Measurements from ENCODE around the gene DMRTB1. TPM values are rescaled to one million over a fixed set of nuclear protein-coding genes. Genes with fewer than 3 reads are reported as not detected.
A peak's percentile ranks its signal among the peaks of the same experiment; 100 is the strongest.

The DMRTB1 gene
- total RNA-seq, 1 donor from 2014 or later: not detected

DNA sequence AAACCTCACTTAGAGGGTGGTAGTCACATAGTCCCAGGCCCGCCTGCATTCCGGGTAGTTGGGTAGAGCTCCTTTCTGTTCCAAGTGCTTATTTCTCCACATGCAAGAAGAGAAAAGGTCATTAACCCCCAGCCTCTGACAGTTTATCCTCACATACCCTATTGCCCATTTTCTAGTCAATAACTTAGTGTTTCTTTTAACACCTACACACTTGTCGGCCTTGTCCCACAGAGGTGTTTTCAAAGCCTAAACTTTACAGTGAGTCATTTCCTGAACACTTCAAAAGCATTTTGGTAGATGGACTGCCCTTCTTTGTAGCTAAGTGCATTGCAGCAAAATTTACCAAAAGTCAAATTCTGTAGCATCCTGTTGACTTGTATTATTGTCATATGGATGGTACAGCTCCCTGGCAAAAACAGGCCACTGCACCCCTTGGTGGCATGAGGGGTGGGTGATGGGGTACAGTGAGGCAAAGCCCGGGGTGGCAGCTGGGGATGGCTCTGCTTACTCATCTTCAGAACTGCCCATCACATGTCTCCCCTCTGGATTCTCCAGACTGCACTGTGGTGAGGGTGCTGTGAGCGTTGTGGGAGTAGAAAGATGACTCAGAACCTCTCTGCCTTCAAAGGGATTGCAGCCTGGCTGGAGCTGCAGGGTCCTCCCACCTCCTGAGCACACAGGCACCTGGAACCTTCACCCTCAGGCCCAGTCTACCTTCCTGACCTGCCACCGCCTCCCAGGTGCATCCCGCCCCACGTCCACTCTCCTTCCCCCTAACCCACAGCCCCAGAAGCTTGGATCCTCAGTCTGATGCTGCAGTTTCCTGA, 45.8 kb upstream of the DMRTB1 start:
- Mint-ChIP-seq H3K27ac (no peak overlapping the region), H3K9me3 (no peaks in the 10 kb centered on the region), H3K36me3 (no peaks in the 10 kb centered on the region), H3K27me3 (ENCODE audit: insufficient read depth, low read depth) (peaks cover 9% of the 10 kb centered on the region), H3K4me1 (peaks cover 41% of the 10 kb centered on the region), H3K4me3 (no peak overlapping the region)
- Histone ChIP-seq H2AFZ (replicated peaks) (no peak overlapping the region), H4K20me1 (ENCODE audit: low read depth) (no peaks in the 10 kb centered on the region), H3K4me1 (no peaks in the 10 kb centered on the region), H3K4me2 (no peak overlapping the region), H3F3A (ENCODE audit: low read depth) (no peaks in the 10 kb centered on the region), H3K79me2 (ENCODE audit: low read depth) (no peaks in the 10 kb centered on the region), H3K9ac (no peak overlapping the region), H3K36me3 (no peaks in the 10 kb centered on the region), H3K27ac (no peak overlapping the region), H3K4me3 (no peak overlapping the region), H3K9me3 (ENCODE audit: low read depth) (no peaks in the 10 kb centered on the region), H3K27me3 (no peaks in the 10 kb centered on the region)
- TF ChIP-seq, protein P1, sequence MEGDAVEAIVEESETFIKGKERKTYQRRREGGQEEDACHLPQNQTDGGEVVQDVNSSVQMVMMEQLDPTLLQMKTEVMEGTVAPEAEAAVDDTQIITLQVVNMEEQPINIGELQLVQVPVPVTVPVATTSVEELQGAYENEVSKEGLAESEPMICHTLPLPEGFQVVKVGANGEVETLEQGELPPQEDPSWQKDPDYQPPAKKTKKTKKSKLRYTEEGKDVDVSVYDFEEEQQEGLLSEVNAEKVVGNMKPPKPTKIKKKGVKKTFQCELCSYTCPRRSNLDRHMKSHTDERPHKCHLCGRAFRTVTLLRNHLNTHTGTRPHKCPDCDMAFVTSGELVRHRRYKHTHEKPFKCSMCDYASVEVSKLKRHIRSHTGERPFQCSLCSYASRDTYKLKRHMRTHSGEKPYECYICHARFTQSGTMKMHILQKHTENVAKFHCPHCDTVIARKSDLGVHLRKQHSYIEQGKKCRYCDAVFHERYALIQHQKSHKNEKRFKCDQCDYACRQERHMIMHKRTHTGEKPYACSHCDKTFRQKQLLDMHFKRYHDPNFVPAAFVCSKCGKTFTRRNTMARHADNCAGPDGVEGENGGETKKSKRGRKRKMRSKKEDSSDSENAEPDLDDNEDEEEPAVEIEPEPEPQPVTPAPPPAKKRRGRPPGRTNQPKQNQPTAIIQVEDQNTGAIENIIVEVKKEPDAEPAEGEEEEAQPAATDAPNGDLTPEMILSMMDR (IDR thresholded peaks at IDR 0.05): no peak
- TF ChIP-seq EZH2phosphoT487 (IDR thresholded peaks at IDR 0.05) (no peak), EZH2 (IDR thresholded peaks at IDR 0.05) (no peak)
- no peak for DNase-seq (ENCODE audit: low spot score)

DNA sequence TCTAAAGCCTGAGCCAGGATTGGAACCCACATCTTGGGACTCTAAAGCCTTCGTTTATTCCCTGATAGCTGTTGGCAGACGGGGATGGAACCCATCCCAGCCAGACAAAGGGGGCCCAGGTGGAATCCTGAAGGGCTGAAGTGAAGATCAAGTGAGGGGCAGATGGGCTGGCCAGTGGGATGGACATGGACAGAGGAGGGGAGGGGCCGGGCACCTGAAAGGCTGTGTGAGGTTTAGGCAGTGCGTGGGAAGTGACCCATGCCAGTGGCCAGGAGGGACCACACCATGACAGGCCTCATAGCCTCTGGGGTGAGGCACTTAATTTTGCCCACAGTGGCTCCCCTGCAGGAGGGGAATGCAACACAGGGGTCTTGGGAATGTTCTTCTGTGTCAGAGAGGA, 44.6 kb upstream of the DMRTB1 start:
- Histone ChIP-seq H3K4me3 (no peak overlapping the region), H3K4me1 (no peaks in the 10 kb centered on the region), H3K36me3 (no peaks in the 10 kb centered on the region), H3K27ac (no peak overlapping the region), H4K20me1 (ENCODE audit: low read depth) (no peaks in the 10 kb centered on the region), H3K4me2 (no peak overlapping the region), H3K27me3 (no peaks in the 10 kb centered on the region), H3K9ac (no peak overlapping the region), H3K79me2 (ENCODE audit: low read depth) (no peaks in the 10 kb centered on the region), H3K9me3 (ENCODE audit: low read depth) (no peaks in the 10 kb centered on the region), H2AFZ (replicated peaks) (no peak overlapping the region), H3F3A (ENCODE audit: low read depth) (no peaks in the 10 kb centered on the region)
- H3K36me3 Mint-ChIP-seq: no peaks in the 10 kb centered on the region
- H3K27ac Mint-ChIP-seq: no peak overlapping the region
- TF ChIP-seq, protein P1 (IDR thresholded peaks at IDR 0.05): no peak
- TF ChIP-seq EZH2phosphoT487 (IDR thresholded peaks at IDR 0.05): no peak
- TF ChIP-seq EZH2 (IDR thresholded peaks at IDR 0.05): no peak
- H3K27me3 Mint-ChIP-seq (ENCODE audit: insufficient read depth, low read depth): peaks cover 9% of the 10 kb centered on the region
- no peaks in the 10 kb centered on the region for H3K9me3 Mint-ChIP-seq
- peak overlapping the region; percentile 53 for H3K4me3 Mint-ChIP-seq
- no peak for DNase-seq (ENCODE audit: low spot score)
- peaks cover 38% of the 10 kb centered on the region for H3K4me1 Mint-ChIP-seq

DNA sequence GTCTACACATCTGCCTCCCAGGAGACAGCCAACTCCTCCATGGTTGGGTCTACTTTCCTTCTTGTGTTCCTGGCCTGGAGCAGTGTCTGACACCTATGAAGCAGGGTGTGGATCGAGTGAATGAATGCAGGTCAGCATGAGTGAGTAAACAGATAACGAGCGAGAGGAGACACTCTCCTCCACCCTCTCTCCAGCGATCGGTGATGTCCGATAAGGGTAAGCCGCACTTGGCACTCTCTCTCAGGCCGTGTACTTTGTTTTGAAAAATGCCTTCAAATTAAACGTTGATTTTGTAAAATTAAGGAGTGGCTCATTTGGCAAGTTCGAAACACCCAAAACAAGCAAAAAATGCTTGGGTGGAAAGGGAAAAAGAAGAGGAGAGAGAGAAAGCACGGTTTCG, 43.8 kb upstream of the DMRTB1 start:
- peaks cover 34% of the 10 kb centered on the region for H3K4me1 Mint-ChIP-seq

DNA sequence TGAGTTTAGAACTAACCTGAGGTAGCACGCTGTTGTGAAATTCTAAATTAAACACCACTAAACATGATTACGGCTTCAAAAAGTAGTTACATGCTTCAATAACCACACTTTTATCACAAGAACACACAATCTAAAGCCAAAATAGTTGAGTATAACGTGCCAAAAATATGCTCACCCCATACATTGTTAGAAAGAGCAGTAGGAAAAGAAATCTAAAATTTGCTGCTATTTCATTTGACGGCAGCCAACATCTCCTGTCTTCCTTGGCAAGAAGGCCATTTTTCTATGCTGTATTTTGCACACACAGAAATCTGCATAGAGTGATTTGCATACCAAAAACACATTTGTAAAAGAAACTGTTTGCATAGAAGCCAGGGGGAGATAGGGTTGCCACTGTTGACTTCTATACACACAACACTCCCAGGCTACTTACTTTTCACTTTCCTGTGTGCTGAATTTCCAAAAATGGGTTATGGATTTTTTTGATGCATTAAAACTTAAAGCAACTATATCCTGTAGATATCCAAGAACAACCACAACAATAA, 42.9 kb upstream of the DMRTB1 start:
- H3K36me3 Mint-ChIP-seq: no peaks in the 10 kb centered on the region
- no peaks in the 10 kb centered on the region for H4K20me1 ChIP-seq (ENCODE audit: low read depth)
- no peak for TF ChIP-seq EZH2 (IDR thresholded peaks at IDR 0.05)
- TF ChIP-seq, protein P1 (IDR thresholded peaks at IDR 0.05): no peak
- no peaks in the 10 kb centered on the region for H3K4me1 ChIP-seq
- H3K4me1 Mint-ChIP-seq: peaks cover 26% of the 10 kb centered on the region
- H3K36me3 ChIP-seq: no peaks in the 10 kb centered on the region
- H3K27me3 Mint-ChIP-seq (ENCODE audit: insufficient read depth, low read depth): peaks cover 6% of the 10 kb centered on the region
- H3K79me2 ChIP-seq (ENCODE audit: low read depth): no peaks in the 10 kb centered on the region
- no peaks in the 10 kb centered on the region for H3K27me3 ChIP-seq
- no peak overlapping the region for H3K9ac ChIP-seq
- no peak overlapping the region for H3K27ac Mint-ChIP-seq
- H3K9me3 ChIP-seq (ENCODE audit: low read depth): no peaks in the 10 kb centered on the region
- H3K27ac ChIP-seq: no peak overlapping the region
- H3F3A ChIP-seq (ENCODE audit: low read depth): no peaks in the 10 kb centered on the region
- no peak for DNase-seq (ENCODE audit: low spot score)
- H3K9me3 Mint-ChIP-seq: no peaks in the 10 kb centered on the region
- no peak overlapping the region for H3K4me3 Mint-ChIP-seq
- H3K4me3 ChIP-seq: no peak overlapping the region
- no peak overlapping the region for H3K4me2 ChIP-seq
- no peak overlapping the region for H2AFZ ChIP-seq (replicated peaks)

More for the DNA sequence above, 43.8 kb upstream of the DMRTB1 start:
- Mint-ChIP-seq H3K4me3 (no peak overlapping the region), H3K27ac (no peak overlapping the region), H3K36me3 (no peaks in the 10 kb centered on the region), H3K9me3 (no peaks in the 10 kb centered on the region), H3K27me3 (ENCODE audit: insufficient read depth, low read depth) (peaks cover 9% of the 10 kb centered on the region)
- H3K4me3 ChIP-seq: no peak overlapping the region
- no peaks in the 10 kb centered on the region for H3F3A ChIP-seq (ENCODE audit: low read depth)
- H3K27ac ChIP-seq: no peak overlapping the region
- no peaks in the 10 kb centered on the region for H3K27me3 ChIP-seq
- H3K4me2 ChIP-seq: no peak overlapping the region
- H3K79me2 ChIP-seq (ENCODE audit: low read depth): no peaks in the 10 kb centered on the region
- no peaks in the 10 kb centered on the region for H3K4me1 ChIP-seq
- H3K9me3 ChIP-seq (ENCODE audit: low read depth): no peaks in the 10 kb centered on the region
- no peak for DNase-seq (ENCODE audit: low spot score)
- H3K9ac ChIP-seq: no peak overlapping the region
- no peaks in the 10 kb centered on the region for H3K36me3 ChIP-seq
- H2AFZ ChIP-seq (replicated peaks): no peak overlapping the region
- TF ChIP-seq EZH2 (IDR thresholded peaks at IDR 0.05): no peak
- H4K20me1 ChIP-seq (ENCODE audit: low read depth): no peaks in the 10 kb centered on the region

All from neural progenitor cell (in vitro differentiated cells).